A549 (cell line): ENCODE measurements around the gene TOM1L2. TPM values are rescaled to one million over a fixed set of nuclear protein-coding genes. Genes with fewer than 3 reads are reported as not detected.

Source experiments
- ATAC-seq, 2 experiments: fragments of 200-7000 bp in 1 of 2; fragments of >200 bp in 1 of 2; cut with Nextera tagmentation in 1 of 2; cut with Tn5 transposase in 1 of 2; 3 replicates each; pipeline versions ENCODE4 v1.8.0 to v1.9.1; 2018 to 2020; ENCODE audit warnings: mild to moderate bottlenecking in 1 of 2, moderate library complexity in 1 of 2
- CTCF ChIA-PET: fragments of 300-600 bp; sonication (Branson Sonifier 250); formaldehyde crosslinking; extraction: SDS; loops from one replicate; lab custom pipeline; 2021; ENCODE audit warnings: antibody characterized with exemption, inconsistent platforms; lab: Yijun Ruan, JAX
- POLR2A ChIA-PET: fragments of 350-600 bp; formaldehyde crosslinking; extraction: SDS; loops from one replicate; lab custom pipeline; 2021; ENCODE audit warnings: antibody characterized with exemption, inconsistent platforms; lab: Yijun Ruan, JAX
- DNase-seq, 2 experiments: peaks; one replicate each; pipeline versions ENCODE4 v3.0.0 to v3.0.0-alpha.2; 2011 to 2016; ENCODE audit warnings: low read depth in 1 of 2, low spot score in 1 of 2
- FAIRE-seq: peaks from 2 replicates; lab custom pipeline; 2011; peaks lifted over from hg19 to GRCh38; lab: Jason Lieb, UNC
- H3K27ac ChIP-seq, 2 experiments: fragments of >200 bp; sonication (Bioruptor Twin); formaldehyde crosslinking; 3 replicates each; pipeline ENCODE4 v1.5.1; 2016 to 2017
- H3K4me1 ChIP-seq: fragments of >200 bp; sonication (Bioruptor Twin); formaldehyde crosslinking; 3 replicates; pipeline ENCODE4 v1.6.1; 2016
- H3K4me2 ChIP-seq: fragments of >200 bp; sonication (Bioruptor Twin); formaldehyde crosslinking; 3 replicates; pipeline ENCODE4 v1.6.1; 2016
- H3K4me3 ChIP-seq: fragments of >200 bp; sonication (Bioruptor Twin); formaldehyde crosslinking; 3 replicates; pipeline ENCODE4 v1.5.1; 2016
- H3K9me3 ChIP-seq: fragments of >200 bp; sonication (Bioruptor Twin); formaldehyde crosslinking; 3 replicates; pipeline ENCODE4 v1.6.1; 2016
- BHLHE40 ChIP-seq: IDR thresholded peaks from 2 replicates; pipeline ENCODE4 v1.6.1; 2012; ENCODE audit warnings: low read depth, low read length, inconsistent platforms
- CEBPB ChIP-seq, 2 experiments: fragments of >200 bp in 1 of 2; sonication (Bioruptor Twin) in 1 of 2; formaldehyde crosslinking in 1 of 2; IDR thresholded peaks; 2 replicates each; pipeline ENCODE4 v1.6.1; 2012 to 2016
- CHD2 ChIP-seq: fragments of 150-350 bp; IDR thresholded peaks from 2 replicates; pipeline ENCODE4 v1.6.1; 2014; ENCODE audit warnings: low read length; ENCODE audit not compliant: partially characterized antibody
- CTCF ChIP-seq: fragments of >200 bp; sonication (Bioruptor Twin); formaldehyde crosslinking; IDR thresholded peaks from 3 replicates; pipeline ENCODE4 v1.5.1; 2016
- ESRRA ChIP-seq: fragments of 150-350 bp; IDR thresholded peaks from 2 replicates; pipeline ENCODE4 v1.6.1; 2014; ENCODE audit warnings: mild to moderate bottlenecking, low read length, borderline replicate concordance
- FOXS1 ChIP-seq: fragments of 250-450 bp; sonication (Bioruptor Pico); IDR thresholded peaks from 2 replicates; pipeline ENCODE4 v1.5.0; 2020; ENCODE audit warnings: mild to moderate bottlenecking, moderate library complexity
- GATA3 ChIP-seq: IDR thresholded peaks from 2 replicates; pipeline ENCODE4 v1.6.1; 2012; ENCODE audit warnings: borderline replicate concordance
- HES2 ChIP-seq: fragments of >200 bp; sonication (Bioruptor Twin); formaldehyde crosslinking; IDR thresholded peaks from 2 replicates; pipeline ENCODE4 v1.6.1; 2016
- HEYL ChIP-seq: fragments of 250-450 bp; sonication (Bioruptor Pico); IDR thresholded peaks from 2 replicates; pipeline ENCODE4 v1.8.0; 2021; ENCODE audit warnings: mild to moderate bottlenecking, moderate library complexity
- HOXA7 ChIP-seq: fragments of 250-450 bp; sonication (Bioruptor Pico); IDR thresholded peaks from 2 replicates; pipeline ENCODE4 v1.5.0; 2020; ENCODE audit warnings: mild to moderate bottlenecking, moderate library complexity
- HOXB13 ChIP-seq: fragments of 250-450 bp; sonication (Bioruptor Pico); IDR thresholded peaks from 2 replicates; pipeline ENCODE4 v1.5.0; 2020; ENCODE audit warnings: low read depth, mild to moderate bottlenecking, moderate library complexity
- KDM1A ChIP-seq: fragments of 200-600 bp; sonication (generic); IDR thresholded peaks from 2 replicates; pipeline ENCODE4 v1.6.1; 2016; ENCODE audit warnings: low read depth, mild to moderate bottlenecking
- KDM5A ChIP-seq: fragments of 200-600 bp; sonication (generic); IDR thresholded peaks from 2 replicates; pipeline ENCODE4 v1.6.1; 2016; ENCODE audit warnings: antibody characterized with exemption, mild to moderate bottlenecking
- MAX ChIP-seq: IDR thresholded peaks from 2 replicates; pipeline ENCODE4 v1.6.1; 2012
- NFE2L2 ChIP-seq: fragments of 150-350 bp; conservative IDR thresholded peaks from 2 replicates; pipeline ENCODE4 v1.6.1; 2014; ENCODE audit warnings: low read length
- NPAS2 ChIP-seq: fragments of 250-450 bp; sonication (Bioruptor Pico); IDR thresholded peaks from 2 replicates; pipeline ENCODE4 v1.8.0; 2022; ENCODE audit warnings: mild to moderate bottlenecking, moderate library complexity, borderline replicate concordance
- PHF8 ChIP-seq: fragments of 200-600 bp; sonication (generic); IDR thresholded peaks from 2 replicates; pipeline ENCODE4 v1.6.1; 2016; ENCODE audit warnings: low read depth, mild to moderate bottlenecking, antibody characterized with exemption, moderate library complexity, borderline replicate concordance
- POLR2AphosphoS2 ChIP-seq: conservative IDR thresholded peaks from 2 replicates; pipeline ENCODE4 v1.6.1; 2012; ENCODE audit warnings: low read length, improper control_type of control experiment, inconsistent platforms
- RARB ChIP-seq: fragments of 250-450 bp; sonication (Bioruptor Pico); IDR thresholded peaks from 2 replicates; pipeline ENCODE4 v1.8.0; 2021; ENCODE audit warnings: mild to moderate bottlenecking, moderate library complexity
- REST ChIP-seq: fragments of 200-600 bp; sonication (generic); IDR thresholded peaks from 2 replicates; pipeline ENCODE4 v1.6.1; 2016; ENCODE audit warnings: antibody characterized with exemption, mild to moderate bottlenecking, moderate library complexity
- ZC3H11A ChIP-seq: fragments of 450-650 bp; IDR thresholded peaks from 2 replicates; pipeline ENCODE4 v1.6.1; 2014; ENCODE audit warnings: antibody characterized with exemption, mild to moderate bottlenecking
- ZFP36 ChIP-seq: fragments of 450-650 bp; IDR thresholded peaks from 2 replicates; pipeline ENCODE4 v1.6.1; 2014; ENCODE audit warnings: borderline replicate concordance; ENCODE audit not compliant: partially characterized antibody
- ZNF302 ChIP-seq: fragments of 250-450 bp; sonication (Bioruptor Pico); IDR thresholded peaks from 2 replicates; pipeline ENCODE4 v1.9.0; 2021; ENCODE audit warnings: inconsistent platforms, mild to moderate bottlenecking, moderate library complexity
- ZSCAN20 ChIP-seq: fragments of 250-450 bp; sonication (Bioruptor Pico); IDR thresholded peaks from 2 replicates; pipeline ENCODE4 v1.8.0; 2022; ENCODE audit warnings: mild to moderate bottlenecking, moderate library complexity
- WGBS: methylation state at CpG from one replicate; pipeline ENCODE4 v1.1.6; 2017; ENCODE audit errors: missing lambda C conversion rate; 5-methylcytosine and 5-hydroxymethylcytosine counted together
- polyA plus RNA-seq, 4 experiments: library from polyadenylated mRNA; depleted of rRNA in 3 of 4; stranded (reverse); fragments of >200 nt; fragmentation: RNase III in 1 of 4; extraction: RNeasy Plus Mini Kit Qiagen cat#74134 plus additional on column Dnase treatment in 1 of 4; gene quantifications; 2 replicates in 3 of 4; 3 replicates in 1 of 4; pipeline ENCODE4 v1.2.3, GENCODE V29; 2011 to 2017

Gene TOM1L2
- polyA plus RNA-seq, 2 of the 4 experiments (the other 2 are of a cell fraction): 19.2 to 24.7 TPM

GRCh38 chr17:17842111-17842876, 129.9 kb downstream of the TOM1L2 start:
- POLR2A ChIA-PET: interaction anchor here (0.7 to 1.5 kb wide), 3 partner anchors 9 to 58 kb away, joined by 4 read pairs; no protein-coding TSS in a partner anchor
- no peak overlapping the region for H3K4me3 ChIP-seq
- peak overlapping the region; percentile 98 for H3K27ac ChIP-seq
- 86% methylated on average over 9 of the region's 9 CpGs for WGBS
- ATAC-seq (no peak), FAIRE-seq (no peak), DNase-seq (no peak)
- H3K4me1 ChIP-seq: peaks cover 44% of the 10 kb centered on the region
- H3K4me2 ChIP-seq: no peak overlapping the region; the same call in 2 of the 3 replicates
- no peak for TF ChIP-seq PHF8
- CTCF ChIA-PET: interaction anchor here (0.8 to 35.9 kb wide), 7 partner anchors 13 to 162 kb away, joined by 3 to 859 read pairs (median 6); partner anchors contain the start of gene RAI1
- no peaks in the 10 kb centered on the region for H3K9me3 ChIP-seq

- no peak overlapping the region for H3K4me3 ChIP-seq
- peaks cover 48% of the 10 kb centered on the region for H3K4me1 ChIP-seq
- no peak for TF ChIP-seq ZFP36
- TF ChIP-seq HOXB13 (CRISPR knock-in tag): no peak
- TF ChIP-seq HOXA7 (CRISPR knock-in tag): no peak
- H3K9me3 ChIP-seq: no peaks in the 10 kb centered on the region
- FAIRE-seq (no peak), DNase-seq (no peak), ATAC-seq (no peak)
- H3K27ac ChIP-seq: peak overlapping the region; percentile 98
- peak overlapping the region; percentile 93 for H3K4me2 ChIP-seq
- 92% methylated on average over 1 of the region's 1 CpG for WGBS
- POLR2A ChIA-PET: interaction anchor here (1.0 to 2.0 kb wide), 5 partner anchors 10 to 117 kb away, joined by 3 to 6 read pairs (median 4); no protein-coding TSS in a partner anchor
- CTCF ChIA-PET: interaction anchor here (0.8 to 35.9 kb wide), 6 partner anchors 14 to 161 kb away, joined by 3 to 859 read pairs (median 16); no protein-coding TSS in a partner anchor
These were observed 130.6 kb downstream of the TOM1L2 start for GRCh38 chr17:17841601-17842025.

GRCh38 chr17:17840751-17841591, 131.2 kb downstream of the TOM1L2 start:
- 74% methylated on average over 7 of the region's 7 CpGs for WGBS
- Histone ChIP-seq H3K4me1 (peaks cover 48% of the 10 kb centered on the region), H3K4me2 (peak overlapping the region; percentile 93), H3K9me3 (no peaks in the 10 kb centered on the region), H3K4me3 (peak overlapping the region; percentile 44), H3K27ac (peak overlapping the region; percentile 98)
- DNase-seq: no peak
- no peak; a peak in 1 of 6 replicates for ATAC-seq
- FAIRE-seq: peak; percentile 73
- CTCF ChIA-PET: interaction anchor here (0.5 to 35.9 kb wide), 6 partner anchors 14 to 161 kb away, joined by 3 to 859 read pairs (median 16); no protein-coding TSS in a partner anchor
- POLR2A ChIA-PET: interaction anchor here (0.7 to 2.0 kb wide), 7 partner anchors 11 to 118 kb away, joined by 3 to 6 read pairs (median 4); no protein-coding TSS in a partner anchor
- TF ChIP-seq MAX: no peak
- TF ChIP-seq HEYL (CRISPR knock-in tag): no peak
- no peak for TF ChIP-seq REST
- TF ChIP-seq POLR2AphosphoS2: no peak
- no peak for TF ChIP-seq KDM5A
- TF ChIP-seq ZNF302: peak; percentile 38; the same call in 1 of the 2 replicates
- TF ChIP-seq ZC3H11A: no peak
- no peak for TF ChIP-seq CTCF
- TF ChIP-seq RARB (CRISPR knock-in tag): no peak
- TF ChIP-seq PHF8: no peak
- no peak for TF ChIP-seq HOXB13 (CRISPR knock-in tag)
- TF ChIP-seq CHD2: no peak
- no peak for TF ChIP-seq HES2
- no peak for TF ChIP-seq BHLHE40
- TF ChIP-seq NFE2L2: no peak
- no peak for TF ChIP-seq ZSCAN20
- no peak for TF ChIP-seq ESRRA
- TF ChIP-seq GATA3: no peak
- TF ChIP-seq CEBPB (IDR thresholded peaks at IDR 0.05): no peak
- no peak for TF ChIP-seq NPAS2 (CRISPR knock-in tag)
- TF ChIP-seq FOXS1 (CRISPR knock-in tag): no peak
- TF ChIP-seq KDM1A: no peak
